DMS153 treated with DMSO at 0.1 percent for 48 hours (cell line): Measurements from ENCODE around the gene SRSF3.
"Not testable (repeated sequence)": the region's sequence is repeated elsewhere in the genome, so short reads cannot be mapped to it uniquely, and the experiment has no call there.

Experiments
- DNase-seq: peaks from one replicate; lab custom pipeline; 2025; ENCODE audit not compliant: unreplicated experiment; lab: John Stamatoyannopoulos, UW

SRSF3 gene

GRCh38 chr6:36642913-36643817 lies 49.0 kb downstream of the SRSF3 start:
- DNase-seq: no peak

GRCh38 chr6:36643977-36644376 lies 49.8 kb downstream of the SRSF3 start:
- DNase-seq: no peak

- DNase-seq: no peak
Measured at GRCh38 chr6:36649086-36649485, 54.9 kb downstream of the SRSF3 start.

- DNase-seq: no peak
Measured at GRCh38 chr6:36649701-36650484, 55.7 kb downstream of the SRSF3 start.

GRCh38 chr6:36650848-36651478 lies 56.8 kb downstream of the SRSF3 start:
- DNase-seq: no peak

GRCh38 chr6:36651659-36652379 lies 57.7 kb downstream of the SRSF3 start:
- no peak for DNase-seq

- not testable (repeated sequence) for DNase-seq
Measured at GRCh38 chr6:36654469-36654868, 60.3 kb downstream of the SRSF3 start.
